WI38 (cell line): ENCODE data around the gene KCNJ10.
A peak's percentile ranks its signal among the peaks of the same experiment; 100 is the strongest.

Experiments used
- H3K4me3 ChIP-seq: 2 replicates; pipeline ENCODE4 v1.5.1; 2011; ENCODE audit warnings: low read depth, mild to moderate bottlenecking, control low read depth, low read length
- TF ChIP-seq, protein P1 (sequence below): IDR thresholded peaks from 2 replicates; pipeline ENCODE4 v1.5.1; 2012; ENCODE audit warnings: low read depth, mild to moderate bottlenecking, control low read depth, low read length

Gene KCNJ10

DNA sequence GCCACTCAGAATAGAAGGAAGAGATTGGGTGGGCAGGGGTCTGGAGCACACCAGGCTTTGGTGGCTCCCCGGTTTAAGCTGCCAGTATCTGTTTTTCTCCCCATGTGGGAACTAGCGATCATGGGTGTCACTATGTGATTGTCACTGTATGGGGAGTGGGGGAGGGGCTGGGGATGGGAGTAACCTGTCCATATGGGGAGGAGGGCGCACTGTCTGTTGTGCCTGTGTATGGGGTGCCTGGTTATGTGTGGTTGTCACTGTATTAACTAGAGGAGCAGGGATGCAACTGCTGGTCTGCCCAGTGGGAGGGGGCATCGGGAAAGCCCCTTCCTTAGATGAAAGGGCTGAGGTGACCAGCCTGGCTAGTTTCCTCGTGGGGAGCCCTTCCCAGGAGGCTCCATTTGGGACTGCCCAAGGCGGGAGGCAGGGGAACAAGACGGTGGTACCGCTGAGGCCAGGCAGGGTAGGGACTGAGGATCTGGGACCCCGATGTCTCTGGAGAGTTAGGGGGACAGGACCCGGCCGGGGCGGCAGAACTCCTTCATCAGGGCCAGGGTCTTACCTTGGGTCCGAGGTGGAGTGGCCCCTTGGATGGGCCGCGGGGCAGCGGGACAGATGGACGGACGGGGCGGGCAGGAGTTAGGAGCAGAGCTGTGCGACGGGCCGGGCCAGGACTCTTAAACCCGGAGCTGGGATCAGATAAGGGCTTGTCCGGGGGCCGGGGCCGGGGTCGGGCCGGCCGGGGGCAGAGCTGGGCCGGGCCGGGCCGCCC is at the start of gene KCNJ10:
Gene KCNJ10 (minus strand): TSS at position 701 of the 772 bp plus-strand sequence. CDS start 27,628 bp downstream, outside the sequence.
- H3K4me3 ChIP-seq: peak within 1 kb of the TSS; percentile 59
- TF ChIP-seq, protein P1, sequence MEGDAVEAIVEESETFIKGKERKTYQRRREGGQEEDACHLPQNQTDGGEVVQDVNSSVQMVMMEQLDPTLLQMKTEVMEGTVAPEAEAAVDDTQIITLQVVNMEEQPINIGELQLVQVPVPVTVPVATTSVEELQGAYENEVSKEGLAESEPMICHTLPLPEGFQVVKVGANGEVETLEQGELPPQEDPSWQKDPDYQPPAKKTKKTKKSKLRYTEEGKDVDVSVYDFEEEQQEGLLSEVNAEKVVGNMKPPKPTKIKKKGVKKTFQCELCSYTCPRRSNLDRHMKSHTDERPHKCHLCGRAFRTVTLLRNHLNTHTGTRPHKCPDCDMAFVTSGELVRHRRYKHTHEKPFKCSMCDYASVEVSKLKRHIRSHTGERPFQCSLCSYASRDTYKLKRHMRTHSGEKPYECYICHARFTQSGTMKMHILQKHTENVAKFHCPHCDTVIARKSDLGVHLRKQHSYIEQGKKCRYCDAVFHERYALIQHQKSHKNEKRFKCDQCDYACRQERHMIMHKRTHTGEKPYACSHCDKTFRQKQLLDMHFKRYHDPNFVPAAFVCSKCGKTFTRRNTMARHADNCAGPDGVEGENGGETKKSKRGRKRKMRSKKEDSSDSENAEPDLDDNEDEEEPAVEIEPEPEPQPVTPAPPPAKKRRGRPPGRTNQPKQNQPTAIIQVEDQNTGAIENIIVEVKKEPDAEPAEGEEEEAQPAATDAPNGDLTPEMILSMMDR: no peak

DNA sequence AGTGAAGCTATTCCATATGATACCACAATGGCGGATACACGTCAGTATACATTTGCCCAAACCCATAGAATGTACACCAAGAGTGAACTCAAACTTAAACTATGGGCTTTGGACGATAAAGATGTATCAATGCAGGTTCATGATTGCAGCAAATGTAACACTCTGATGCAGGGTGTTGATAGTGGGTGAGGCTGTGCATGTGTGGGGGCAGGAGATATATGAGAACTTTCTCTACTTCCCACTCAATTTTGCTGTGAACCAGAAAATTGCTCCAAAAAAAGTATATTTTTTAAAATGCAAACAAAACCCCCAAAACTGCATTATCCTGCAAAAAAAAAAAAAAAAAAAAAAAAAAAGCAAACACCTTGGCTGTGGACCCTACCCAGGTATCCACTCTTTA is 49.0 kb upstream of the KCNJ10 start:
- TF ChIP-seq, protein P1: no peak
- no peak overlapping the region for H3K4me3 ChIP-seq

DNA sequence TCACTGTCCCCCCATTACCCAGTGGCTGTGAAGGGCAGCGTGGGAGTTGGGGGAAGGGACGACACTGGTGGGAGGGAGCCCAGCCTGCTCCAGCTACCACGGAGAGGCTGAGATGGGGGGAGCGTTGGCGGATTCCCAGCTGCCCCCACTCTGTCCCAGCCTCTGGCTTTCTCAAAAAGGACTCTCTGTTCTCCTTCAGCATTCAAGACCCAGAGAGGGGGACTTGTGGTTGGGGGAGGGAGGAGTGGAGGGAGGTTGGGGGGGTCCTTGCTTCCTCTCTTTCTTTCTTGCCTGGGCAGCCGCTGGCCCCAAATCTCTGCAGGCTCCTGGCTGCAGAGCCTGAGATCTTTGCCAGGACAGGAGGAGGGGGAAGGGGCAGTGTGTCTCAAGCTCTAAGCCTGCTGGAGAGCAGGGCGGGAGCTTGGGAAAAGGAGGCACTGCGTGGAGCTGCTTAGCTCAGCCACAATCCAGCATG is 47.8 kb upstream of the KCNJ10 start:
- H3K4me3 ChIP-seq: no peak overlapping the region
- TF ChIP-seq, protein P1: no peak

DNA sequence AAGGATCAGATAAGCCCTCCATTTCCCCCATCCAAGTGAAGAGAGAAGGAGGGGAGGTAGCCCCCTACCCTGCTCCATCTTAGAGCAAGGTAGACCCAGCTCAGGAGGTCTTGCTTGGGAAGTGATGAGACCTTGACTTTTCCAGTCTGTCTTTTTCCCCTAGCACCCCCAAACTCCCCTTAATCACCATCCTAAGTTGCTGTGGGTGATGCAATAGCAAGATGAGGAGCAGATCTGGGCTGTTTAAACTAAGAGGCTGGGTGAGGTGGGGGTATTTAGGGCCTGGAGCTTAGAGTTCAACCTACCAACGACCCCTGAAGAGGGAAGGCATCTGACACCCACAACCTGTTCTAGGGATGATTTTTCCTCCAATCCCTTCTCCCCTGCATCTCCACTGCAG is 47.3 kb upstream of the KCNJ10 start:
- TF ChIP-seq, protein P1: no peak
- H3K4me3 ChIP-seq: no peak overlapping the region

DNA sequence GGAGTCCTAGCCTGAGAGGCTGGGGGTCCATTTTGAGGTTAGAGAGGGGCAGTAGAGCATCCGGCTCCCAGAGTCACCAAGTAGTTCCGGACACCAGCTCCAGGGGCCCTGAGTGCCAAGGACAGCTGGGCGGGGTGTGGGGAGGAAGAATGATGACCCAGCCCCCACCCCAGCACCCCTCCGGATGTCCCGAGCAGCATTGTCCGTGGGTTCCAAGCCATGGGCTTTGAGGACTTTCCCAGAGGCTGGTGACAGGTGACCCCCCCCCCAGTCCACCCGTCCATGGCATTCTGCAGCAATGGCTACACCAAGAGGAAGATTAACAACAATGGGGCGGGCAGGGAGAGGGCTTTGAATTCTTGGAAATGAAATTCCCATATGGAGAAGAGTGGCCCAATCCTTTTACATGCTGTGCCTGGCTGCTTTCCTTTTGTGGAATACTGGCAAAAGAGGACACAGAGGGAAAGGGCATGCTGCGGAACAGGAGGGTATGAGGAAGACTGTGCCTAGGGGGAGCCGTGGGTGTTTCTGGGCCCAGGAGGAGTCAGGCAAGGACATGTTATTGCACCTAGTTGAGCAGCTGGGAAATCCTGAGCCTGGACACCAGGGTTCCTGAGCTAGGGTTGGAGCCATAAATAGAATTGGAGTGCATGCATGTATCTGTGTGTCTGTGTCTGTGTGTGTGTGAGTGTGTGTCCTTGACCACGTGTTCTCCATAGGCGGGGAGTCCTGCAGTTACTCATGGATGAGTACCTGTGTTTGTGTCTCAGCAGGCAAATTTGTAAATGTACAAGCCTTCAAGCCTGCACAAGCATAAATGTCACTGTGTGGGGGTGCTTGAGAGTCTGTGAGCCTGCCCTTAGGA is 46.6 kb upstream of the KCNJ10 start:
- peak overlapping the region; percentile 8; the same call in 1 of the 2 replicates for H3K4me3 ChIP-seq
- TF ChIP-seq, protein P1: no peak

DNA sequence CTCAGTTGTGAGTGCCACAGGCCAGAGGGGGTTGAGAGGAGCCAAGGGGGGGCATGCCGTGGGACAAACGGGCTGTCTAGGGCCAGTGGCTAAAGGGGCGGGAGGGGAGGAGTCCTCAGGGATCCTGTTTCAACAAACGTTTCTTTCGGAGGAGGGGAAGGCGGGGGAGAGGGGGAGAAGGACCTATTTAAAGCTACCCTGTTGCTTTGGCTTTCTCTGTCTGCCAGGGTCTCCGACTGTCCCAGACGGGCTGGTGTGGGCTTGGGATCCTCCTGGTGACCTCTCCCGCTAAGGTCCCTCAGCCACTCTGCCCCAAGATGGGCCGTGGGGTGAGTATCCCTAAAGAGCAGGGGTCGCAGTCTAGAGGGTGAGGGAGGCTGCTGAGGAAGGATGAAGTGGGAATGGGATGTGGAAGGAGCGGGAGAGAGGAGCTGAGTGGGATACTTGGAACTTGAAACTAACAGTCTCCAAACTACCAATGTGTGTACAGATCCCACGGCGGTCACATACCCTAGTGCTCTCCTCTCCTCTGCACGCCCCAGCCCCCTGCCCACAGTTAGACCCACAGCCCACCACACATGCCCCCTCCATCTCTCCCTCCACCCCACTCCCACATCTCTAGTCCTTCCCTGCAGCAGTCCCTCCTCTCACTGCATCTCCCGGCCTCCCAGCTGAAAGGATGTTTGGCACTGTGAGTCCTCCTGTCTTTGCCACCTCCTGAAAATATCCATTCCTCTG is 45.8 kb upstream of the KCNJ10 start, which contains the start of gene ATP1A2:
Gene ATP1A2 (plus strand): TSS at position 215 of the 738 bp plus-strand sequence. CDS start 103 bp downstream, at position 318.
- peak within 1 kb of the TSS; percentile 8; the same call in 1 of the 2 replicates for H3K4me3 ChIP-seq

More for the DNA sequence above, 45.8 kb upstream of the KCNJ10 start, which contains the start of gene ATP1A2:
- TF ChIP-seq, protein P1: no peak
